HepG2 (cell line): Measurements from ENCODE around the gene FERMT2. TPM values are rescaled to one million over a fixed set of nuclear protein-coding genes. Genes with fewer than 3 reads are reported as not detected.

Experiments used
- ARNT2 ChIP-seq: sonication (generic); formaldehyde crosslinking; IDR thresholded peaks from 2 replicates; pipeline ENCODE4 v1.8.0; 2022; ENCODE audit warnings: mild to moderate bottlenecking, low read depth, missing genetic modification reagents, moderate library complexity
- CEBPB ChIP-seq: IDR thresholded peaks from 2 replicates; pipeline ENCODE4 v1.6.1; 2011; ENCODE audit warnings: low read depth, low read length, improper control_type of control experiment, borderline replicate concordance
- MAFG ChIP-seq: sonication (generic); formaldehyde crosslinking; IDR thresholded peaks from 2 replicates; pipeline ENCODE4 v1.5.1; 2020; ENCODE audit warnings: mild to moderate bottlenecking, missing genetic modification reagents
- MAZ ChIP-seq, 2 experiments: sonication (generic) in 1 of 2; formaldehyde crosslinking in 1 of 2; IDR thresholded peaks; 2 replicates each; pipeline versions ENCODE4 v1.5.0 to v1.6.1; 2012 to 2020; ENCODE audit warnings: low read depth in 2 of 2, mild to moderate bottlenecking in 2 of 2, borderline replicate concordance in 1 of 2, improper control_type of control experiment in 1 of 2, low read length in 1 of 2, missing genetic modification reagents in 1 of 2, moderate library complexity in 1 of 2
- RAD21 ChIP-seq: fragments of 450-650 bp; formaldehyde crosslinking; IDR thresholded peaks from 2 replicates; pipeline ENCODE4 v1.5.0; 2020; ENCODE audit warnings: mild to moderate bottlenecking
- ZBTB2 ChIP-seq: sonication (generic); formaldehyde crosslinking; IDR thresholded peaks from 2 replicates; pipeline ENCODE4 v1.8.0; 2022; ENCODE audit warnings: low read depth, missing genetic modification reagents
- ZNF234 ChIP-seq: sonication (generic); formaldehyde crosslinking; conservative IDR thresholded peaks from 2 replicates; pipeline ENCODE4 v1.5.1; 2020; ENCODE audit warnings: mild to moderate bottlenecking, missing genetic modification reagents
- polyA plus RNA-seq, 8 experiments: library from polyadenylated mRNA; depleted of rRNA in 3 of 8; stranded (reverse) in 7 of 8; unstranded in 1 of 8; fragments of >200 nt; fragmentation: Illumina TruSeq in 4 of 8; extraction: Trizol in 4 of 8; gene quantifications; 2 replicates each; pipeline versions ENCODE4 v1.2.1 to v1.2.3, GENCODE V29; 2011 to 2016; ENCODE audit warnings: low read depth in 4 of 8, missing spikeins in 1 of 8, mixed read lengths in 1 of 8; ENCODE audit not compliant: insufficient read depth in 1 of 8
- total RNA-seq, 5 experiments: library from RNA; depleted of rRNA; stranded (reverse); fragments of >200 nt; fragmentation: Illumina TruSeq; extraction: Trizol; gene quantifications; 2 replicates each; pipeline ENCODE4 v1.2.3, GENCODE V29; 2016; ENCODE audit warnings: low read depth in 1 of 5
- TF ChIP-seq, protein P1 (sequence below): sonication (generic); formaldehyde crosslinking; IDR thresholded peaks from 2 replicates; pipeline ENCODE4 v1.4.0; 2020; ENCODE audit warnings: mild to moderate bottlenecking, missing genetic modification reagents
- TF ChIP-seq, protein P2 (sequence below): sonication (generic); formaldehyde crosslinking; IDR thresholded peaks from 2 replicates; pipeline ENCODE4 v1.4.0; 2020; ENCODE audit warnings: missing genetic modification reagents, borderline replicate concordance
- TF ChIP-seq, protein P3 (sequence below): sonication (generic); formaldehyde crosslinking; IDR thresholded peaks from 2 replicates; pipeline ENCODE4 v1.4.0; 2020; ENCODE audit warnings: missing genetic modification reagents

FERMT2 gene
- total and polyA plus RNA-seq, 2 of the 13 experiments (the other 11 are each of a cell fraction or from before 2014, with no cell fraction given) = 36.2 to 60.4 TPM

DNA sequence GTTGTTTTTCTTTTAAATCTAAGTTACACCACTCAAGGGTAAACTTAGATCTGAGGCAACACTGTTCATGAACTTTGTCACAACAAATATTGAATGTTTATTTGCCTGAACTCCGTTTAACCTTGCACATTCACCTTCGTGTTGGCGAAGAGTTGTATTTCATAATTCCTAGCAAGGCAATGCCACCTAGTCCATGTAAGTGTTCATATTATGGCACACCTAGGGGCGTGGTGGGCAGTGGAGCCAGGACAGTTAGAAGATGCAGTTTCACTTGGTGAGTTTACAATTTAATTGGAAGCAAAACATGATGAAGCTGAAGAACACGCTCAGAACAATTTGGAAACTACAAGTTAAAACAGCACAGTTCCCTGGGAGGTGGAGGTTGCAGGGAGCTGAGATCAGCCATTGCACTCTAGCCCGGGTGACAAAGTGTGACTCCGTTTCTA is 129.0 kb downstream of the FERMT2 start (continued):
- TF ChIP-seq, protein P1, sequence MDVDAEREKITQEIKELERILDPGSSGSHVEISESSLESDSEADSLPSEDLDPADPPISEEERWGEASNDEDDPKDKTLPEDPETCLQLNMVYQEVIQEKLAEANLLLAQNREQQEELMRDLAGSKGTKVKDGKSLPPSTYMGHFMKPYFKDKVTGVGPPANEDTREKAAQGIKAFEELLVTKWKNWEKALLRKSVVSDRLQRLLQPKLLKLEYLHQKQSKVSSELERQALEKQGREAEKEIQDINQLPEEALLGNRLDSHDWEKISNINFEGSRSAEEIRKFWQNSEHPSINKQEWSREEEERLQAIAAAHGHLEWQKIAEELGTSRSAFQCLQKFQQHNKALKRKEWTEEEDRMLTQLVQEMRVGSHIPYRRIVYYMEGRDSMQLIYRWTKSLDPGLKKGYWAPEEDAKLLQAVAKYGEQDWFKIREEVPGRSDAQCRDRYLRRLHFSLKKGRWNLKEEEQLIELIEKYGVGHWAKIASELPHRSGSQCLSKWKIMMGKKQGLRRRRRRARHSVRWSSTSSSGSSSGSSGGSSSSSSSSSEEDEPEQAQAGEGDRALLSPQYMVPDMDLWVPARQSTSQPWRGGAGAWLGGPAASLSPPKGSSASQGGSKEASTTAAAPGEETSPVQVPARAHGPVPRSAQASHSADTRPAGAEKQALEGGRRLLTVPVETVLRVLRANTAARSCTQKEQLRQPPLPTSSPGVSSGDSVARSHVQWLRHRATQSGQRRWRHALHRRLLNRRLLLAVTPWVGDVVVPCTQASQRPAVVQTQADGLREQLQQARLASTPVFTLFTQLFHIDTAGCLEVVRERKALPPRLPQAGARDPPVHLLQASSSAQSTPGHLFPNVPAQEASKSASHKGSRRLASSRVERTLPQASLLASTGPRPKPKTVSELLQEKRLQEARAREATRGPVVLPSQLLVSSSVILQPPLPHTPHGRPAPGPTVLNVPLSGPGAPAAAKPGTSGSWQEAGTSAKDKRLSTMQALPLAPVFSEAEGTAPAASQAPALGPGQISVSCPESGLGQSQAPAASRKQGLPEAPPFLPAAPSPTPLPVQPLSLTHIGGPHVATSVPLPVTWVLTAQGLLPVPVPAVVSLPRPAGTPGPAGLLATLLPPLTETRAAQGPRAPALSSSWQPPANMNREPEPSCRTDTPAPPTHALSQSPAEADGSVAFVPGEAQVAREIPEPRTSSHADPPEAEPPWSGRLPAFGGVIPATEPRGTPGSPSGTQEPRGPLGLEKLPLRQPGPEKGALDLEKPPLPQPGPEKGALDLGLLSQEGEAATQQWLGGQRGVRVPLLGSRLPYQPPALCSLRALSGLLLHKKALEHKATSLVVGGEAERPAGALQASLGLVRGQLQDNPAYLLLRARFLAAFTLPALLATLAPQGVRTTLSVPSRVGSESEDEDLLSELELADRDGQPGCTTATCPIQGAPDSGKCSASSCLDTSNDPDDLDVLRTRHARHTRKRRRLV (CRISPR knock-in tag) = no peak
- TF ChIP-seq RAD21 (CRISPR knock-in tag) = no peak; the same call in 1 of the 2 replicates
- no peak for TF ChIP-seq MAFG (CRISPR knock-in tag)
- TF ChIP-seq CEBPB = peak; percentile 93
- peak; percentile 57; the same call in 1 of the 2 replicates for TF ChIP-seq ARNT2 (CRISPR knock-in tag)
- TF ChIP-seq MAZ (IDR thresholded peaks at IDR 0.05; ENCODE audit: borderline replicate concordance, low read depth, low read length) = no peak
- TF ChIP-seq MAZ (CRISPR knock-in tag; IDR thresholded peaks at IDR 0.05; ENCODE audit: low read depth) = peak; percentile 39; the same call in 1 of the 2 replicates
- TF ChIP-seq, protein P2, sequence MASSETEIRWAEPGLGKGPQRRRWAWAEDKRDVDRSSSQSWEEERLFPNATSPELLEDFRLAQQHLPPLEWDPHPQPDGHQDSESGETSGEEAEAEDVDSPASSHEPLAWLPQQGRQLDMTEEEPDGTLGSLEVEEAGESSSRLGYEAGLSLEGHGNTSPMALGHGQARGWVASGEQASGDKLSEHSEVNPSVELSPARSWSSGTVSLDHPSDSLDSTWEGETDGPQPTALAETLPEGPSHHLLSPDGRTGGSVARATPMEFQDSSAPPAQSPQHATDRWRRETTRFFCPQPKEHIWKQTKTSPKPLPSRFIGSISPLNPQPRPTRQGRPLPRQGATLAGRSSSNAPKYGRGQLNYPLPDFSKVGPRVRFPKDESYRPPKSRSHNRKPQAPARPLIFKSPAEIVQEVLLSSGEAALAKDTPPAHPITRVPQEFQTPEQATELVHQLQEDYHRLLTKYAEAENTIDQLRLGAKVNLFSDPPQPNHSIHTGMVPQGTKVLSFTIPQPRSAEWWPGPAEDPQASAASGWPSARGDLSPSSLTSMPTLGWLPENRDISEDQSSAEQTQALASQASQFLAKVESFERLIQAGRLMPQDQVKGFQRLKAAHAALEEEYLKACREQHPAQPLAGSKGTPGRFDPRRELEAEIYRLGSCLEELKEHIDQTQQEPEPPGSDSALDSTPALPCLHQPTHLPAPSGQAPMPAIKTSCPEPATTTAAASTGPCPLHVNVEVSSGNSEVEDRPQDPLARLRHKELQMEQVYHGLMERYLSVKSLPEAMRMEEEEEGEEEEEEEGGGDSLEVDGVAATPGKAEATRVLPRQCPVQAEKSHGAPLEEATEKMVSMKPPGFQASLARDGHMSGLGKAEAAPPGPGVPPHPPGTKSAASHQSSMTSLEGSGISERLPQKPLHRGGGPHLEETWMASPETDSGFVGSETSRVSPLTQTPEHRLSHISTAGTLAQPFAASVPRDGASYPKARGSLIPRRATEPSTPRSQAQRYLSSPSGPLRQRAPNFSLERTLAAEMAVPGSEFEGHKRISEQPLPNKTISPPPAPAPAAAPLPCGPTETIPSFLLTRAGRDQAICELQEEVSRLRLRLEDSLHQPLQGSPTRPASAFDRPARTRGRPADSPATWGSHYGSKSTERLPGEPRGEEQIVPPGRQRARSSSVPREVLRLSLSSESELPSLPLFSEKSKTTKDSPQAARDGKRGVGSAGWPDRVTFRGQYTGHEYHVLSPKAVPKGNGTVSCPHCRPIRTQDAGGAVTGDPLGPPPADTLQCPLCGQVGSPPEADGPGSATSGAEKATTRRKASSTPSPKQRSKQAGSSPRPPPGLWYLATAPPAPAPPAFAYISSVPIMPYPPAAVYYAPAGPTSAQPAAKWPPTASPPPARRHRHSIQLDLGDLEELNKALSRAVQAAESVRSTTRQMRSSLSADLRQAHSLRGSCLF (CRISPR knock-in tag) = no peak
- no peak for TF ChIP-seq ZNF234
- TF ChIP-seq ZBTB2 (CRISPR knock-in tag) = no peak
- TF ChIP-seq, protein P3, sequence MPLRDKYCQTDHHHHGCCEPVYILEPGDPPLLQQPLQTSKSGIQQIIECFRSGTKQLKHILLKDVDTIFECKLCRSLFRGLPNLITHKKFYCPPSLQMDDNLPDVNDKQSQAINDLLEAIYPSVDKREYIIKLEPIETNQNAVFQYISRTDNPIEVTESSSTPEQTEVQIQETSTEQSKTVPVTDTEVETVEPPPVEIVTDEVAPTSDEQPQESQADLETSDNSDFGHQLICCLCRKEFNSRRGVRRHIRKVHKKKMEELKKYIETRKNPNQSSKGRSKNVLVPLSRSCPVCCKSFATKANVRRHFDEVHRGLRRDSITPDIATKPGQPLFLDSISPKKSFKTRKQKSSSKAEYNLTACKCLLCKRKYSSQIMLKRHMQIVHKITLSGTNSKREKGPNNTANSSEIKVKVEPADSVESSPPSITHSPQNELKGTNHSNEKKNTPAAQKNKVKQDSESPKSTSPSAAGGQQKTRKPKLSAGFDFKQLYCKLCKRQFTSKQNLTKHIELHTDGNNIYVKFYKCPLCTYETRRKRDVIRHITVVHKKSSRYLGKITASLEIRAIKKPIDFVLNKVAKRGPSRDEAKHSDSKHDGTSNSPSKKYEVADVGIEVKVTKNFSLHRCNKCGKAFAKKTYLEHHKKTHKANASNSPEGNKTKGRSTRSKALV (CRISPR knock-in tag) = no peak
